VCaP (cell line): ENCODE measurements around the gene PTX4.

Experiments used
- H3K27ac ChIP-seq: fragments of 450-650 bp; 2 replicates; pipeline ENCODE4 v1.5.1; 2017
- TF ChIP-seq, protein P1 (sequence below): fragments of 450-650 bp; conservative IDR thresholded peaks from 2 replicates; pipeline ENCODE4 v1.5.1; 2017; ENCODE audit warnings: mild to moderate bottlenecking, moderate library complexity

The PTX4 gene

DNA sequence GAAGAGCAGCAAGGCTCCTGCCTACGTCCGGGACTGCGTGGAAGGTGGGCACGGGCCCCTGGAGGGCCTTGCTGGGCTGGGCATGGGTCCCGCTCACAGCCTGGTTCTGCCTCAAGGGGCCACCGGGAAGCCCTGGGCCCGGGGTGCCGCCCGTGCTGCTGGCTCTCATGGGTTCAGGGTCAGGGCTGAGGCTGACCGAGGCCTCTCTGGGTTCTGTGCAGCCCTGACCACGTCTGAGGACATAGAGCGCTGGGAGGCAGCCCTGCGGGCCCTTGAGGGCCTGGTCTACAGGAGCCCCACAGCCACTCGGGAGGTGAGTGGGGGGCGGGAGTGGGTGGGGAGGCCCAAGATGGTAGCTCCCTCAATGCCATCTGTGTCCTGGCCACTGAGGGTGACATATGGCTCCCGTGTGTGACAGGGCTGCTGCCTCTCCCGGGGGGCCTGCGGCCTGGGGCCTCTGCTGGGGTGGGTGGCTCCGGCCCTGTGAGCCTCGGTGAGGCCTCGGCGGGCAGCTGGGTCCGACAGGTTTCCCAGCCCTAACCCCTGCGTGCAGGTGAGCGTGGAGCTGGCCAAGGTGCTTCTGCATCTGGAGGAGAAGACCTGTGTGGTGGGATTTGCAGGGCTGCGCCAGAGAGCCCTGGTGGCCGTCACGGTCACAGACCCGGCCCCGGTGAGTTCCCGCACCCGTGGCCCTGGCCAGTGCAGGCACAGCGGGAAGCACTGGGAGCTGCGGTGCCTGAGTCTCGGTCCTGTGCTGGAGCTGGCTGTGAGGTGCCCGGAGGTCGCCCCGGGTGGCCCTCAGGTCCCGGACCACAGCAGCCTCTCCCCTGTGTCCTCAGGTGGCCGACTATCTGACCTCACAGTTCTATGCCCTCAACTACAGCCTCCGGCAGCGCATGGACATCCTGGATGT lies 13.6 kb upstream of the PTX4 start:
- TF ChIP-seq, protein P1, sequence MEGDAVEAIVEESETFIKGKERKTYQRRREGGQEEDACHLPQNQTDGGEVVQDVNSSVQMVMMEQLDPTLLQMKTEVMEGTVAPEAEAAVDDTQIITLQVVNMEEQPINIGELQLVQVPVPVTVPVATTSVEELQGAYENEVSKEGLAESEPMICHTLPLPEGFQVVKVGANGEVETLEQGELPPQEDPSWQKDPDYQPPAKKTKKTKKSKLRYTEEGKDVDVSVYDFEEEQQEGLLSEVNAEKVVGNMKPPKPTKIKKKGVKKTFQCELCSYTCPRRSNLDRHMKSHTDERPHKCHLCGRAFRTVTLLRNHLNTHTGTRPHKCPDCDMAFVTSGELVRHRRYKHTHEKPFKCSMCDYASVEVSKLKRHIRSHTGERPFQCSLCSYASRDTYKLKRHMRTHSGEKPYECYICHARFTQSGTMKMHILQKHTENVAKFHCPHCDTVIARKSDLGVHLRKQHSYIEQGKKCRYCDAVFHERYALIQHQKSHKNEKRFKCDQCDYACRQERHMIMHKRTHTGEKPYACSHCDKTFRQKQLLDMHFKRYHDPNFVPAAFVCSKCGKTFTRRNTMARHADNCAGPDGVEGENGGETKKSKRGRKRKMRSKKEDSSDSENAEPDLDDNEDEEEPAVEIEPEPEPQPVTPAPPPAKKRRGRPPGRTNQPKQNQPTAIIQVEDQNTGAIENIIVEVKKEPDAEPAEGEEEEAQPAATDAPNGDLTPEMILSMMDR: no peak
- no peak overlapping the region for H3K27ac ChIP-seq

DNA sequence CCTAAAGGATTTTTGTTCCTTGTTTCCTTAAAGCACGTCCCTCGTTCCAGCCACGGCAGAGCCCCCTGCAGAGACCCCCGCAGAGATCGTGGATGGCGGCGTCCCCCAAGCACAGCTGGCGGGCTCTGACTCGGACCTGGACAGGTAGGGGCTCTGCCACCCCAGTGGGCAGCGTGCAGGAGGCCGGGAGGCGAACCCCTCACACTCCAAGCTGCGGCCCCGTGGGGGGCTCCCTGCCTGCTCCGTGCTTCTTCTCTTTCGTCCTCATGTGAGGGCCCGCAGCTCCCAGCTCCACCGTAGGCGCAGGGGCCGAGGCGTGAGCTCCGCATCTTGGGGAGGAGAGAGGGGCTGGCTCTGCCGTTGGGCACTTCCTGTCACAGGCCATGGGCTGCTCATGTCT lies 12.9 kb upstream of the PTX4 start:
- TF ChIP-seq, protein P1: no peak
- H3K27ac ChIP-seq: no peak overlapping the region

DNA sequence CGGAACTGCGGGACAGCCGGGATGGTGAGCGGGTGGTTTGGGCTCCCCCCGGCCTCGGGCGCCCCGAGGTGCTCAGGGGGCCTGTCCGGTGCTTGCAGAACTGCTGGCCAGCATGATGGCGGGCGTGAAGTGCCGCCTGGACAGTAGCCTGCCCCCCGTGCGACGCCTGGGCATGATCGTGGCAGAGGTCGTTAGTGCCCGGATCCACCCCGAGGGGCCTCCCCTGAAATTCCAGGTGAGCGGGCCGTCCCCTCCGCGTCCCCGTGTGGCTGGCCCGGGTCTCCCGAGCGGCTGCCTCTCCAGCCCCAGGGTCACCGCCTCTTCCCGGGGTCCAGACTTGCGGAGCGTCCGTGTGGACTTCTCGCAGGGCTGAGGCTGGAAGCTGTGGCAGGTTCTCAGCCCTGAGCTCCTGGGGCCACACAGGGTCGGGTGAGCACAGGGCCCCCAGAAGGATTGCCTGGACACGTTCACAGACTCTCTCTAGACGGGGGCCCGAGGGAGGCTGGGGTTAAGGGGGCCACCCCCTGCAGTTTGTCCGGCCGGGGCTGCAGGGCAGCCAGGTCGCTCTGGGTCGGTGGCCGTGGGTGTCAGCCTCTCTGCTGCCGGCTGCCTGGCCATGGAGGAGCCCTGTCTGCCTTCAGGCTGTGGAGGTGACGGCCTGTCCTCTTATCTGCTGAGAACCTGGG lies 11.9 kb upstream of the PTX4 start:
- no peak overlapping the region for H3K27ac ChIP-seq
- TF ChIP-seq, protein P1: no peak

DNA sequence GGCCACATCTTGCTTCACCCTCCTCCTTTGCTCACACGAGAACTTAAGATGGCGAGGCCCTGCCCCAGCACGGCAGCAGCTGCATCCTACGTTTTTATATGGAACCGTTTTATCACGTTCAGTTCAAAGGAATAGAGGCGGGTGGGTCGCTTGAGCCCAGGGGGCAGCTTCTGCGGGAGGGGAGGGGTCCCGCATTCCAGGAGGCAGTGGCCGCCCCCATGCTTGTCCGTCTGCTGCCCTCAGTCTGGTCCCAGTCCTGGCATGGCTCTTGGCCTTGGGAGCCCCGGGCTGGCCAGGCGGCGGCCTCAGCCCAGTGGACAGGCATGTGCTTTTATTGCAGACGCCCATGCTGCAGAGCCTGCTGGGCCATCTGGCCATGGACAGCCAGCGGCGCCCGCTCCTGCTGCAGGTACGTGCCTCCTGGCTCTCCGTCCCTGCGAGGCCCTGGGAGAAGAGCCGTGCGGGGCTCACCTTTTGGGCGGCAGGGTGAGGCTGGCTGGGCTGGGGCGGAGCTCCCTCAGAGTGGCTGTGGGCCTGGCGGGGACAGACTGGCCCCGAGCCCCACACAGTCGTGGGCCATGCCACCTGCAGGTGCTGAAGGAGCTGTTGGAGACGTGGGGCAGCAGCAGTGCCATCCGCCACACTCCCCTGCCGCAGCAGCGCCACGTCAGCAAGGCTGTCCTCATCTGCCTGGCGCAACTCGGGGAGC lies 11.2 kb upstream of the PTX4 start:
- TF ChIP-seq, protein P1: no peak
- no peak overlapping the region for H3K27ac ChIP-seq

DNA sequence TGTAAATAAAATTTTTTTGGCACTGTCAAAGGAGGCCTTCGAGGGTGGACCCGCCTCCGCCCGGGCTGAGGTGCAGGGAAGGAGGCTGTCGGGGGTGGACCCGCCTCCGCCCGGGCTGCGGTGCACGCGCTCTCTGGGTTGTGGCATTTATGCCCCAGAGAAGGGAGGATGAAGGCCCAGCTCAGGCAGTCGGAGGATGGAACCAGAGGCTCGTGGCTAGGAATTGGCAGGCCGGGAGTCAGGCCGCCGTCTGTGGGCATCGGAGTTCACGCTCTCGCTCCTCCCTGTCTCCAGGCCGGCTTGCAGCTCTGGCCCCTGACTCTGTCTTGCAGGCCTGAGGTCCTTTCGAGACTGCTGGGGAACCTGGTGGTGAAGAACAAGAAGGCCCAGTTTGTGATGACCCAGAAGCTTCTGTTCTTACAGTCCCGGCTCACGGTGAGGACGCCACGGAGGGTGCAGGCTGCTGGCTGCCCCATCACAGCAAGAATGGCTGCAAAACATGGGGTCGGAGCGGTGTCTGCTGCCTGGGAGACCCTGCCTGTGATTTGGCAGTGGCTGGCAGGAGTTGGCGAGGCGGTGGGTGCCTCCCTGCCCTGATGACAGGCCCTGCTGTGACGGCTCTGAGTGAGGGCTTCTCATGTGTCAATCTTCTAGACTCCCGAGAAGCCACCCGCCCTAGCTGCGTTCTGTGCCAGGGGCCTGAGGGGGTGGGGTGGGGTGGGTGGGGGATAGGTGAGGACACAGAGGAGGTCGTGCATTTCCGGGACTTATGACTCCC lies 10.3 kb upstream of the PTX4 start:
- no peak overlapping the region for H3K27ac ChIP-seq
- TF ChIP-seq, protein P1: no peak

DNA sequence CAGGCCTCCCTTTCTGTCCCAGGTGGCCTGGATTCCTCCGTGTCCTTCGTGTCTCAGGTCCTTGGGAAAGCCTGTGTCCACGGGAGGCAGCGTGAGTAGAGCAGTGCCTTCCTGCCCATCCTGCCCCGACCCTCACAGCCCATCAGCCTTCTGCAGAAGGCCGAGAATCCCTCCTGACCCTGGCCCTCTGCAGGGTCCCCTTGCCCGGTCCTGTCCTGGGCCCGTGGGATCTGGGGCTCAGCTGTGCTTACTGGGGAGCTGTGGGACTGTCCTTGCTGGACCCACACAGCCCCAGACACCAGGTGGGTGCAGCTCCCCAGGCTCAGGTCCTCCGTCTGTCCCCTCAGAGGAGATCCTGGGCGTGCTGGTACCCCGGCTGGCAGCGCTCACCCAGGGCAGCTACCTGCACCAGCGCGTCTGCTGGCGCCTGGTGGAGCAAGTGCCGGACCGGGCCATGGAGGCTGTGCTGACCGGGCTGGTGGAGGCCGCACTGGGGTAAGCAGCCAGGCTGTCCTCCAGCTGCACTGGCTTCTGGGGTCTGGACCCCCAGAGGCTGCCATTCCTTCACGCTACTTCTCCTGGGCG lies 8.4 kb upstream of the PTX4 start:
- TF ChIP-seq, protein P1: no peak
- H3K27ac ChIP-seq: no peak overlapping the region
